ENCODE data around the gene OR5L1.

- TF ChIP-seq TARDBP (IDR thresholded peaks at IDR 0.05) (no peak), CTBP1 (IDR thresholded peaks at IDR 0.05; ENCODE audit: borderline replicate concordance) (no peak), FOXA1 (IDR thresholded peaks at IDR 0.05) (no peak)
Measured at GRCh38 chr11:55806248-55806647, 4.9 kb upstream of the OR5L1 start.
